ENCODE measurements around the gene KIRREL1. TPM values are rescaled to one million over a fixed set of nuclear protein-coding genes. Genes with fewer than 3 reads are reported as not detected.

KIRREL1 gene
- total RNA-seq, 1 donor from 2014 or later: 99.8 TPM

DNA sequence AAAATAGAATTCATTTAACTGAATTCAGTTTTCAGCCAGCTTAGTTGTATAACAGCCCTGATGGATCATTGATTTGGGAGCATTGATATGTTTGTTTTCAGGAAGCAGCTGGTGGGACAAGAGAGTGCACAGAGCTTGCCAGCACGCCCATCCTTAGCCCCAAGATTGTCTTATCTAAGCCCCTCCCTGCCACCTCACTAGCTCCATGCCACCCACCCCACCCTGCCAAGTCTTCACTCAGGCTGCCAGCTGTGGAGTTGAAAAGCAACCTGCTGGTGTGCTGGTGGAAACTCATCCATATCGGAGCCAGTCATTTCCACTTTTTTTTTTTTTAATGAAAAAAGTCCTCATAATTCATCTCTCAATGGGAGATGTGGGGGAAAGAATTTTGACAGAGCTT, 11.8 kb downstream of the KIRREL1 start:
- DNase-seq (ENCODE audit: low spot score): no peak

DNA sequence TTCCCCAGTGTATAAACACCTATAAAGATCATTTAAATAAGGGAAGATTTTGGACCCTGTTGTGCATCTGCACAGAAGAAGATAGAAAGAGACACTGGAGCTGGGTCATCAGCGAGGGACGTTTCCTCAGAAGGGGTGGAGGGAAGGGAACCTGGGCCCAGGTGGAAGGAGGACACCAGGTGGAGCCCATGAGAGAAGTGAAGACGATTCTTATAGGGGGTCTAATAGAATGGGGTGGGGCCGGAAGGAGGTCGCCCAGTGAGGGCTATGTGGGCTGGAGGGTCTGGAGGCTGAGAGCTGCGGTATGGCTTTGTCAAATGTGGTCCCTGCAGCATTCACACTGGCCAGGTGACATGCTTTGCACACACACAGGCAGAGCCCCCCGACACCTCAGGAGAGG, 13.7 kb downstream of the KIRREL1 start:
- no peak for DNase-seq (ENCODE audit: low spot score)

DNA sequence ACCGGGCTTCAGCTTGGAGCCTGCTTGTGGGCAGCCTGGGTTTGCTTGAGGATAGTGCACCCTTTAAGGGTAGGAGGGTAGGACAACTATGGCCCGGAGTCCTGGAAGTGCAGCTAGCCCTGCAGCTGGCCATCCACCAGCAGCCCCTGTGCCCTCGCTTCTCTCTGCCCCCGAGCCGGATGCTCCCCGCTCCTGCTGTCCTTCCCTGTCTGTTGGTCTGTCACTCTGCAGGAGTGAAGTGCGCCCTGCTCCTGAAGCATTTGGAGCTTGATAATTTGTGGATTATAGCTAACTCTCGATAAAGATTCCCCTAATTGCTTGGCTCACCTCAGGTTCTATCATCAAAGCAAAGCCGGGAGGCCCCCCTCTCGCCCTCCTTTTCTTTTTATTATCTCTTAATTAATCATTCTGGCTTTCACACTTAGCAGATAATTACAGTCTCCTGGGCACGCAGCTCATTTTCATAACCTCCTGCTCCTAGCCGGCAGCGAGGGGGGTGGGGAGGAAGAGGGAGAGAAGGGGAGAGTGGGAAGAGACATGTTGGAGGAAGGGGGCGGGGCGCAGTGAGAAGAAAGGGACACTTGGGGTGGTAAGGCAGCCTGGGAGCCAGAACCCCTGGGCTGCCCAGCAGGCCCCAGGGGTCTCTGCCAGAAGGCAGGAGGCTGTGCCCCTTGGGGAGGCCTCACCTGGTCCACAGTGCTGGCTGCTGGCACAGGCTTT, 14.4 kb downstream of the KIRREL1 start:
- no peak for DNase-seq (ENCODE audit: low spot score)

DNA sequence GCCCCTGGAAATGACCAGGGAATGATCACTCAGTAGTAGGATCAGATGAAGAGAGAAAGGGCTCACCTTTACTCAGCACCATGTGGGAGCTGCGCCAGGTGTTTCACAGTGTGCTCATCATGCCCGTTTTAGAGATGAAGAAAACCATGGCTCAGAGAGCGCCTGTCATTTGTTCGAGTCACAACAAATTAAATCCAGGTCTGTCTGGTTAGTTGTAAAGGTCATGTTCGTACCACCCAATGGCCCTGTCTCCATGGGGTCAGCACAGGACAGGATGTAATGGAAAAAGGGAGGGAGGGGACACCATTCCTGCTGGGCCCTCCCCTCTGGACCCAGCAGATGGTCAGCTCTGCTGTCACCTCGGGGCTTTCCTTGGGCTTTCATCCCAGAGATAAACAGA, 15.2 kb downstream of the KIRREL1 start:
- DNase-seq (ENCODE audit: low spot score): no peak

DNA sequence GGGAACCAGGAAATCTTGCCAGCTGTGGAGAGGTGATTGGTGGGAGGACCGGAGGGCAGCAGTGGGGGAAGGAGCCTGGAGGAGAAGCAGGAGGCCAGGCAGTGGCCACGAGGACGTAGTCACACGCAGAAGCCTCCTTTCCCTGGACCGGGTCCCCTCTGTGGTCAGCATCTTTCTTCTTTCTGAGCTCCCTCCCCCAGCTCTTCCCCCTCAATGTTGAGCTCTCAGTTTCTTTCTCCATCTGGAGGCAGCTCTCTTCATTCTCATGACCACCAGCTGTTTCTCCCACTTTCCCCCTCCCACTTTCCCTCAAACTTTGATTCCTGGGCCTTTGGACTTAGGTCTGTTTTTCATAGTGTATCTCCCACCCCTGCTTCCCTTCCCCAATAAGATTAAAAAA, 18.3 kb downstream of the KIRREL1 start:
- no peak for DNase-seq (ENCODE audit: low spot score)

DNA sequence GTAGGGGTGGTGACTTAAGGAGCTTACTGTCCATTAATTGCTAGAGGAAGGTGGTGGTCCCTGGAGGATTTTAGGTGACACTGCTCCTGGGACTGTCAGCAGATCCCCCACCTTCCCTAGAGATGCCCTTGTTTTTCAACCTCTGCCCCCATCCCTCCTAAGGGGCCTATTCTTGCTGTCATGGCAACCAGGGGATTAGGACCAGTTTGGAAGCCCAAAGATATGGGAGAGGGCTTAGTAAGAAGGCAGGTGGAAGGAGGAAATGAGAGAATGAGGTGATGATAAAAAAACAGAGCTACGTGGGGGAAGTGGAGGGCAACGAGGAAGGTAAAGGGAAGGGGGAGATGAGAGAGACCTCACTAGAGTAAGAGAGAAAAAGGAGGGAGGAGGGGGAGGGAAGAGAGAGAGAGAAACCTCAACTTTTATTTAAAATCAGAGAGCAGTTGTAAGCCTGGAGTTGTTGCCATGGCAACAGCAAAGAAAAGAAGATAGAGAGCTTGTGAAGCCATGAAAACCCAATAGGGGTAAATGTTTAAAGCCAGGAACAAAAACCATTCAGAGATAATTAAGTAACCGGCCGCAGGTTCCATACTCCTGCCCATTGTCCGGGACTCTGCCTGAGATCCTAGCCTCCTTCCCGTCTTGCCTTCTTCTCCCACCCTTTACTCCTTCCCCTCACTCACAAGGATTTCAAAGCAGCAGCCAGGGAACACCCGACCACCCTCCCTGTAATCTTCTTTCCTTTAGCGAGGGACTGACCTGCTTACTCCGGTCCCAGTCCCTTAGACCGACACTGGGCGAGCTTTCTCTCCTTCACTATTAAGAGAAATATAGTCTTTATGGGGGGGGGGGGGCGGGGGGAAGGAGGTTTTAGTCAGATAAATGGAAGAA, 20.6 kb downstream of the KIRREL1 start:
- DNase-seq (ENCODE audit: low spot score): no peak

DNA sequence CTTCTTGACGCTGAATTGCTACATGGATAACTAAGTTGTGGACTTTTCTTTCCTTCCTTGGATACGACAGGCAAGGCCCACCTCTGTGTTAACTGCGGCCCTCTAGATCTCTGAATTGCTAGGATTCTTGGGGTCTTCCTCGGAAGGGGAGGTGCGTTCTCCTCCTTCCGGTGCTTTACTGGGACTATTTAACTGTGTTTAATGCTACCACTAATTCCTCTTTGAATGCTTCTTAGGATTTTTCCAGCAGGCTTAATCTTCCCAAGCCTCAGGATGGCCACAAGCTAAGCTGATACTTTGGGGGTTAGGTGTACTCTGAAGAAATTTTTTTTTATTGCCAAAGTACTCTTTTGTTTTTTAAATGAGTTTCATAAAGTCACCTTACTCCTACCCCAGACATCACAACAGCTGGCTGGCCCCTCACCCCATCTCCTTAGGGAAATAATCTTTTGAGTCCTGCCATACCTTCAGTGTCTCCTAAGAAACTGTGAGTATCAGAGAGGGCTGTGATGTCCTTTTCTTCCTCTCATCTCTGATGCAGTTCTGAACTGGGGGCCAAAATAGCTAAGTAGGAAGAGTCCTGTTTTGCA, 21.4 kb downstream of the KIRREL1 start:
- DNase-seq (ENCODE audit: low spot score): no peak

DNA sequence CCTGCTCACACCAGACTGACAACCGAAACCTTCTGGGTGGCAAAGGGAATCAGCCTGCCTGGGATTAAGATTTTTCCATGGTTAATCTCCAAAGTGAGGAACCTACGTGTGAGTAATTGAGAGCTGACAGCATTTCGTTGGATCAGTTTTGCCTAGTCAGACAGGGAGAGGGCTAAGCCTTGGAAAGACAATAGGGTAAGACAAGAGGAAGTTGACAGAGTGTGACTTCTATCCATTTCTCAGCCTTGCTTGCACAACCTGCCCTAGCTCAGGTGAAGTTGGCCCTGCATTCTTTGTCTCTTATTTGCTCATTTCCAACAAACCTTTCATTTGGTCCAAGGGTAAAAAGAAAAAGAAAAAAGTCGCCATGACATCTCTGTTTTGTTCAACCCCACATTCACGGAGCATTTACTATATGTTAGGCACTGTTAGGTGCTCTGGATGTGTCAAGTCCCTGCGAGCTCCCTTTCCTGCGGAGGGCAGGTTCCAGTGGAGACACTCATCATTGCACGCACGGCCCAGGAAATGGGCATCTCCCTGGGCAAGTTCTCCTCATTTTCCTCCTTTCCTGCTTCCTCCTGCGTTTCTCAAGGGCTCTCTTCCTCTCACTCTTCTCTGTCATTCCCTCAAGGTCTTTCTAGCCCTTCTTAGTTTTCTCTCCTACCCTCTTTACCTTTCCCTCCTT, 23.3 kb downstream of the KIRREL1 start:
- DNase-seq (ENCODE audit: low spot score): no peak

DNA sequence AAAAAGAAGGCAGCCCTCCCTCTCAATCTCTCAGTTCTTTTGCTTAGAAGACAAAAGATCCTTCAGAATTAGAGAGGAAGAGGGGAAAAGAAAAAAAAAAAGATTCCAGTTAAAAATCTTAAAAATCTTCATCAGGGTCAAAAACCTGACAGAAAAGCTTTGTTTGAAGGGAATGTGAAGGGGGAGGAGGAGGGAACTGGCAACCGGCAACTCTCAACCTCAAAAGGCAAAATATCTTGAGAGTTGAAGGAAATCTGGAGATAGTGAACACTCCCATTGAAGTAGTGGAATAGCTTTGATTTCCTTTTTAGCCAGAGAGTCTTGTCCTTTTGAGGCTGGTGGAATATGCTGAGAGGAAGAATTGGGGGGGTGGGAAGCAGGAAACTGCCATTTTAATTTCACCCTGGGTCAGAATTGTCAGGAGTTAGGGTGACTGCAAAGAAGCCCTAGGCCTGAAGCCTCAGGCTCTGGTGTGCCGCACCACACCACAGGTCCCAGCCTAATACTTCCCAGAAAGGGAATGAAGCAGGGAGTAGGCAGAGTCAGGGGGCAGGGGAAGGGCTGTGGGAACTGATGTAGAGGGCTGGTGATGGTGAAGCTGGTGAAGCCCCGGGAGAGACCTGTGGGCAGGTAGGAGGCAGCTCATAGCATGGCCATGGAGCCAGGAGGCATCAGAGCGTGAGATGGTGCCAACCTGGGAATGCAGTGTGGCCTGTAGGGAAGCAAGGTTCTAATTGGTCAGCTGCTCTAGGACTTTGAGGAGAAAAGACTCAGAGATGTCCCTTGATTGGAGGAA, 24.6 kb downstream of the KIRREL1 start:
- DNase-seq (ENCODE audit: low spot score): no peak

DNA sequence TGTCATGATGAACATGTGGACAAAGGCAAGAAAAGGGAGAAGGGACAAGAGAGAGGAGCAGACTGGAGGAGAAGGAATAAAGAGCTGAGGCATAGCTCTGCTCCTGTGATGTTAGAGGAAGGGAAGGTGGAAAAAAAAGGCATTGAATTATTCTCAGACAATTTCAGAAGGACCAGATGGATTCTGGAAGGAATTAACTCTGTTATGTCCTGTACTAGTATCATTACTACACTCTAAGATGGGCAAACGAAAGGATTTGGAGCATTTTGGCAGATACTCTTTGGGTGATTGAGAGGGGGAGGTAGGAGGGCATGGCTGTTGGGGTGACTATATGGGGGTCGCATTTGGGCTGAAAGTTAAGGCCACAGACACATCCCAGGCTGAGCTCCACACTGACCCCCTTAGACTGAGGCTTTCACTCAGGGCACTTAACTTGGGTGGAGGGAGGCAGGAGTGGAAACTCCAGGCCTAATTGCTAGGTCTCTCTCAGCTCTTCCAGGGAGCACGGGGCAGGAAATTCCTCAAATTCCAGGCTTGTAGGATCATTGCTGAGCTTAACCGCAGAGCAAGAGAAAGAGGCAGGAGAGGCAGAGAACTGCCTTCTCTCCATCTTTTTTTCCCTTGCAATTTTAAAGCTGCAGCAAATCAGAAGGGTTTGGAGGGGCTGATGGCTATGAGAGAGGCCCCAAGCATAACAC, 25.9 kb downstream of the KIRREL1 start:
- no peak for DNase-seq (ENCODE audit: low spot score)

DNA sequence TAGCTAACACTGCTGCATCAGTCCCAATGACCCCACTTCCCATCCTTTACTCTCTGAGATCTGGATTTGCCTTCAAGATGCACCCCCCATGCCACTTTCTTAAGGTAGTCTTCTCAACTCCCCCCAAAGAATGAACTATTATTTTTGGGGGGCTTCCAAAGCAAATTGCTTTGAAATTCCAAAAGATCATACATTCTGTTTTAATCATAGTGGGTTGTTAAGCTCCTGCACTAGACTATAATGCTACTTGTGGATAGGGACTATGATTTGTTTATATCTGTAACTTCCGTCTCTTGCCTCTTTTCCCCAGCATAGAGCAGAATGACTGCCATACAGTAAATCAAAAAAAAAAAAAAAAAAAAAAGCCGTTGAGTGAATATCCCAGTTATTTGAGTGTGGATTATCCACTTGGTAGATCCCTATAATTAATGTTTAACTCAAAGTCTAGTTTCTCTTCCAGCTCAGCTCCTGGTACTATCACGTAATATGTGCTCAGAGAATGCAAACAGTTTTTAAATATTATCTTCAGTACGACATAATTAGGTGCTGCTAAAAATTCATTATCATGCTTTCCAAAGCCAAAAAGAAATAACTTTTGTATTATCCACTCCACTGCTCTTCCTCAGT, 26.9 kb downstream of the KIRREL1 start:
- no peak for DNase-seq (ENCODE audit: low spot score)

DNA sequence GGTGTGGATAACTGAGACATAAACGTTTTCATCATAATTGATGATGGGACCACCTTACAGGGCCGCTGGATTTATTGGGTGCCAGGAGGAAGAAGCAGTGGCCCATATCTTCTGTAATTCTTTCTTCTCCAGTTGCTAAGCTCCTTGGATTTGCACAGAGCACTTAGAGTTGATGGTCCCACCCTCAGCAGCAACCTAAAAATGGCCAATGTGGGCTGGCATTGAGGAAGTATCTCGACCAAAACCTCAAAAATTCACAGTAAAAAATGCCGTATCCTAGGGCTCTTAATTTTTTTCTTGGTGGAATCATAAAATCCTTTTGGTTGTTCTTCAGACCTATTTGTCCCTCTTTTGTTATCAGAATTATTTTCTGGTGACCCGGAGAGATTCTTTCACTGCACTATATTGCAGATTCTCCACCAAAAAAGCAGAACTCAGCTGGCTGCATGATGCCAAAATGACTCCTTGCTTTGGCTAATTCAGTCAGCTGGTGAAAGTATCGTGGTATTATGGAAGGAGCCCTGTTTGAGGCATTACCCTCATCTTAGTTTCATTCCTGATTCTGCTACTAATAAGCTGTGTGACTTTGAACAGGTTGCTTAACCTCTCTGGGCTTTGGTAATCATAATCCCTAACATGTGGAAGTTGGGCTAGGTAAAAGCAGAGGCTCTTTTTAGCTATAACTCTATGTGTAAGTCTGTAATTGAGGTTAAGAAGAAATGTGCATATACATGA, 27.6 kb downstream of the KIRREL1 start:
- no peak for DNase-seq (ENCODE audit: low spot score)

DNA sequence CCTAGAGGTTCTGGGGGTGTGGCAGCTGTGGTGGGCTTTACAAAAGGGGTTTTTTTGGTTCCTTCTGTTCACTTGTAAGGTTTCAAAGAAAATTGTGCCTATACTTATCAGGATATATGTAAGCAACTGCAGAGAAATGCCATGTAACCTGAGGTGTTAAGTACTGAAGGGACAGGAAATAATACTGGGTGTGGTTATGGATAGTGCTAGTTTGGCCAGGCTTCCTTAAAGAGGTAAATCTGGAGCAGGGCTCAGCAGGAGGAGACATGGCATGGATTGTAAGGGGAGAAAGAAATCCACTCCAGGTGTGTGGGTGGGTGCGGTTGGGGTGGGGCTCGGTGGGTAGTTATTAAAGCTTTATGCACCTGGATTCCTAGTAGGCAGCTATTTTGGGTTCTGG, 28.3 kb downstream of the KIRREL1 start:
- DNase-seq (ENCODE audit: low spot score): no peak

DNA sequence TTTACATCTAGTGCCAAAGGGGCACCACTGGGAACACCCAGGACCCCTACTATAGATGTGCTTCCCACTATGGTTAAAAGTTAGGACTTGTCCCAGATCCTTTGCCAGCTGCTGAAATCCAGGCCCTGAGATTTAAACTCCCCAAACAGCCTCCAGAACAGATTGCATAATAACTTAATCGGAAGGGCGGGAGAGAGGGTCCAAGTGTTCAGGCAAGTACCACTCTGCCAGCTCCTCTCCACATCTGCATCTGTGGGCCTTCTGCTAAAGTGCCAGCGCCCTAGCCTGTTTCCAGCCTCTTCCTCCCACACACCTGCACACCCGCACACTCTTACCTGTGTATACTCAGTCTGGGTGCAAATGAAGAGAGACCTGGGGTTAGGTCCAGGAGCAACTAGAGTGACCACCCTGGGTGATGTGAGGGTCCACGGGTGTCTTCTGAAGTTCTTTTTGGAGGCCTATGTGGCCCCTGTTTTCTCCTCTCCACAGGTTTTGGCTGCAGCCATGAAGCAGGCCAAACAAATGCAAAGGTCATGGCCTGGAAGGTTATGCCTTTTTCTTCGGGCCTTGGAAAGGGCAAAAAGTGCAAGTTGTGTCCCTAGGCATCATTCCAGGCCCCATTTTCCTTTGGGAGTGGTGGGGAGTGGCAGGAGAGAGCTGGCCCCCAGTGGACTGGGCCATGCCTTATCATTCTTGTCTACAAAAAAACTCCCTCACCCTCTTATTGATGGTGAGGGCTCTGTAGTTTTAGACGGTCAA, 29.3 kb downstream of the KIRREL1 start:
- DNase-seq (ENCODE audit: low spot score): no peak

DNA sequence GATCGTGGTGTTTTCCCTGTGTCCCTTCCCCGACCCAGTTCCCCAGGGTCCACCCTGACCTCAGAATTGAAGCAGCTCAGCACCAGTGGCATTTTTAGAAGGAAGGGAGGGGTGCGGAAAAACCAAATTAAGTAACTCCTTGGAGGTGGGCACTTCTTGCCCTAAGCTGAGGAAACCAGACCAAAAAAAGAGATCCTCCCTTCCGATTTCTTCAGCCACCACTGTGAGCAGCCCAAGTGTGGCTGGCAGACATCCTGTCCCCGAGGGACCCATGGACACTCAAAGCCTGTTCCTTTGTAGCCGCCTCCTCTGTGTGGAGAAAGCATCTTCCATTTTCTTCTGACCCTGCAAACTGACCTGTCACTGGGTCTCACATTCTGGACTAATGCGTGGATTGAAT, 31.3 kb downstream of the KIRREL1 start:
- no peak for DNase-seq (ENCODE audit: low spot score)

DNA sequence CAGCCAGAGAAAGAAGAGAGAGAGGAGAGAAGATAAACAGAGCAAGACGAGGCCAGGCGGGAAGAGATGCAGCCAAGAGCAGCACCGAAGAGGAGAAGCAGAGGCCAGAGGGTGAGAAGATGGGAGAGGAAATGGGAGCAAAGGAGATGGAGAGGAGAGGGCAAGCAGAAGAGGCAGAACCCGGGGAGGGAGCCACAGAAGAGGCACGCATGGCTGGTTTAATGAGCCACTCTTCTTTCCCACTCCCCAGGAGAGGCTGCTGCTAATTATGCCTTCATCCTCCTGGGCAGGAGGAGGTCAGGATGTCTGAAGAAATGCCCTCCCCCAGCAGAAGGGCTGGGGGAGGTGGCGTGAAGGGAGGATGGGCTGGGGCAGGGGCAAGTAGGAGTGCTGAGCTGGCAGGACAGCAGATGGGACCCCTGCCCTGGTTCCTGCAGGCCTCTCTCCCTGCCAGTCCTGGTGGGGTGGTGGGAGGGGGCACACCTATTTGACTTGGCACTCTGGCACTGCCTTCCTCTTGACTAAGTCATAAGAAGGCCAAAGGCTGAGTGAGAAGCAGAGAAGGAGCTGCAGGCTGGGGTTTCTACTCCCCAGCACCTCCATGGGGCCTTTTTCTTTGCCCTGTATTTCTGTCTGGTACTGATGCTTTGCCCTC, 32.3 kb downstream of the KIRREL1 start:
- no peak for DNase-seq (ENCODE audit: low spot score)

DNA sequence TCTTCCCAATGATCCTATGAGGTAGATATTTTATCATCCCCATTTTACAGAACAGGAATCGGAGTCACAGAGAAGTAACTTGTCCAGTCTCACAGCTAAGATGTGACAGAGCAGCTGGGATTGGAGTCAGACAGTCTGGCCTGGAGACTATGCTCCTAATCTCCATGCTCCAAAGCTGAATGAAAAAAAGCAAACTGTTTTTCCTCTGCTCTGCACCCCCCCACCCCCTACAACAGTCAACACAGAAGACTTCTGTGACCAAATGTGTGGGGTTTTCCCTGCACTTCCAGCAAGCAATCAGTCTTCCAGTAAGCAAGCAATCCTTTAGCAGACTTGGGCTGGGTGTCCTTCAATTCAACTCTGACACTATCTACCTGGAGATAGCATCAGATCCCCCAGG, 33.2 kb downstream of the KIRREL1 start:
- no peak for DNase-seq (ENCODE audit: low spot score)

DNA sequence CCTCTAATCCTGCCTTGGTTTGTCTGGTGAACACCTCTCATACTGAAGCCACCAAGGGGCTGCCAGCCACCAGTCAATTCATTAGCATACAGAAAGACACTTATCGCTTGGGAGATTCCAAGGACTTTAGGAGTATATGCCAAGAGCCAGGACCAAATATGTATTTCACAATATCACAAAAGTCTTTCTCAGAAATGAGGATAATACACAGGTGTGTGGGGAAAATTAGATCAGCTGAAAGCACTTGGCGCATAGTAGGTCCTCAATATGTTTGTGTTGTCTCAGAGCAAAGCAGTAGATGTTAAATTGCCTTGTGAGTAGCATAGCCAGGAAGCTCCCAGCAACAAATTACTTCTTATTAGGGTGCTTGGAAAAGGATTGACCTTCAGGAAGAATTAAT, 34.1 kb downstream of the KIRREL1 start:
- no peak for DNase-seq (ENCODE audit: low spot score)
